MM.1S (cell line): ENCODE data around the gene PDE1A.

Experiments
- DNase-seq: peaks from one replicate; pipeline ENCODE4 v3.0.0-alpha.2; 2015
- H2AFZ ChIP-seq: fragments of 300-600 bp; sonication (generic); 2 replicates; pipeline ENCODE4 v1.6.0; 2016; ENCODE audit warnings: antibody characterized with exemption, low read length
- H3F3A ChIP-seq: fragments of 300-600 bp; sonication (generic); 2 replicates; pipeline ENCODE4 v1.6.1; 2016; ENCODE audit warnings: mild to moderate bottlenecking, antibody characterized with exemption, low read length, moderate library complexity, mixed read lengths; ENCODE audit not compliant: insufficient read depth
- H3K27ac ChIP-seq: fragments of 300-600 bp; sonication (generic); 2 replicates; pipeline ENCODE4 v1.5.1; 2016; ENCODE audit warnings: mild to moderate bottlenecking, low read length
- H3K27me3 ChIP-seq: fragments of 300-600 bp; sonication (generic); replicated peaks from 2 replicates; pipeline ENCODE4 v1.6.0; 2016; ENCODE audit warnings: low read length; ENCODE audit not compliant: insufficient read depth
- H3K36me3 ChIP-seq: fragments of 300-600 bp; sonication (generic); replicated peaks from 2 replicates; pipeline ENCODE4 v1.6.1; 2016; ENCODE audit warnings: mild to moderate bottlenecking, low read length, mixed read lengths; ENCODE audit not compliant: insufficient read depth
- H3K4me1 ChIP-seq: fragments of 300-600 bp; sonication (generic); 2 replicates; pipeline ENCODE4 v1.6.1; 2016; ENCODE audit warnings: low read length, mixed read lengths
- H3K4me2 ChIP-seq: fragments of 300-600 bp; sonication (generic); 2 replicates; pipeline ENCODE4 v1.6.0; 2016; ENCODE audit warnings: low read depth, low read length
- H3K4me3 ChIP-seq: fragments of 300-600 bp; sonication (generic); 2 replicates; pipeline ENCODE4 v1.5.1; 2016; ENCODE audit warnings: low read length, mixed read lengths
- H3K79me2 ChIP-seq: fragments of 300-600 bp; sonication (generic); 2 replicates; pipeline ENCODE4 v1.6.1; 2016; ENCODE audit warnings: mixed run types, low read length, mixed read lengths
- H3K9ac ChIP-seq: fragments of 300-600 bp; sonication (generic); 2 replicates; pipeline ENCODE4 v1.6.1; 2016; ENCODE audit warnings: low read length, mixed read lengths
- H3K9me2 ChIP-seq: fragments of 300-600 bp; sonication (generic); replicated peaks from 2 replicates; pipeline ENCODE4 v1.6.1; 2016; ENCODE audit warnings: mild to moderate bottlenecking, low read length, mixed read lengths; ENCODE audit not compliant: insufficient read depth
- H3K9me3 ChIP-seq: fragments of 300-600 bp; sonication (generic); replicated peaks from 2 replicates; pipeline ENCODE4 v1.6.1; 2016; ENCODE audit warnings: mild to moderate bottlenecking, low read length, mixed read lengths; ENCODE audit not compliant: insufficient read depth
- H4K20me1 ChIP-seq: fragments of 300-600 bp; sonication (generic); 2 replicates; pipeline ENCODE4 v1.6.1; 2016; ENCODE audit warnings: mild to moderate bottlenecking, low read length, moderate library complexity, mixed read lengths; ENCODE audit not compliant: insufficient read depth
- EZH2 ChIP-seq: fragments of 300-600 bp; sonication (generic); optimal IDR thresholded peaks from 2 replicates; pipeline ENCODE3; 2017; ENCODE audit warnings: low read depth, mild to moderate bottlenecking, antibody characterized with exemption, low read length, mixed read lengths
- EZH2phosphoT487 ChIP-seq: fragments of 300-600 bp; sonication (generic); IDR thresholded peaks from 2 replicates; pipeline ENCODE4 v1.6.1; 2018; ENCODE audit warnings: antibody characterized with exemption, low read length
- TF ChIP-seq, protein P1 (sequence below): fragments of 300-600 bp; sonication (generic); IDR thresholded peaks from 2 replicates; pipeline ENCODE4 v1.5.1; 2016; ENCODE audit warnings: antibody characterized with exemption, low read length, mixed read lengths

PDE1A gene

DNA sequence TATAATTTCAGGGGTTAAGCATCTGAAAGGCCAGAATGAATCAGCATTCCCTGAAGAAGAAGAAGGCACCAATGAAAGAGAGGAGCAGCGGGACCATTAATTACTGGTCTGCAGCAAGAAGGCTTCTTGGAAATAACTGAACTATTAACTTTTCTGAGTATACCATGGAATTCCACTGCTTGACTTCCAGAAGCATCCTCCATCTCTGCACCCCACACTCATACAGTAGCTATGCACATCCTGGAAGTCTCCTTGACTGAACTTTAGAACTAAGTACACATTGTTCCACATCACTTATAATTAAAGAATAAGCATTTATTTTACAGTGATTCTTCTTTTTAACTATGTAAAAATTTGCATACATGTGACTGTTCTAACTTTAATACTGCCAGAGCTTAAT lies 309.6 kb downstream of the PDE1A start:
- Histone ChIP-seq H3K27ac (no peak overlapping the region), H3F3A (no peaks in the 10 kb centered on the region), H3K4me3 (no peak overlapping the region), H3K79me2 (no peaks in the 10 kb centered on the region), H3K4me2 (no peak overlapping the region), H2AFZ (no peak overlapping the region), H3K4me1 (no peaks in the 10 kb centered on the region), H3K9me3 (no peaks in the 10 kb centered on the region), H3K9ac (no peak overlapping the region), H3K27me3 (no peaks in the 10 kb centered on the region), H3K36me3 (no peaks in the 10 kb centered on the region), H3K9me2 (no peaks in the 10 kb centered on the region), H4K20me1 (no peaks in the 10 kb centered on the region)
- TF ChIP-seq EZH2 (no peak), EZH2phosphoT487 (no peak)
- no peak for DNase-seq

DNA sequence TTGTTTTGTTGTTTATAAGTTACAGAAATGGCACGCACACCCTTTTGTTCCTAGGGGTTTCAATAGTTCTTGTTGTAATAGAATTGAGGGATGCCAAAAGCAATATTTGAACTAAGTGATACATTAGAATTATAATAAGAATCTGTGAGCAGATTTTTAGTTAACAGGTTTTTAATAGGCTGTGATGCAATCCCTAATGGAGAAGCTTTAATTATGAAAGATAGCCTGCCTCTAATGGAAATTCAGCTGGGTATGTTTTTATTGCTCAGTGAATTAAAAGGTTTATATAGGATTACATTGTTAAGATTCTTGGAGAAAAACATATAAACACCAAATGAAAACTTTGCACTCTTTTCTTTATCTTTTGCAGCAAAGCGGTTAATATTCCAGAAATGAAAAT lies 310.1 kb downstream of the PDE1A start:
- Histone ChIP-seq H3K4me2 (no peak overlapping the region), H3F3A (no peaks in the 10 kb centered on the region), H3K27me3 (no peaks in the 10 kb centered on the region), H3K27ac (no peak overlapping the region), H3K4me3 (no peak overlapping the region), H2AFZ (no peak overlapping the region), H3K36me3 (no peaks in the 10 kb centered on the region), H3K9ac (no peak overlapping the region), H3K9me3 (no peaks in the 10 kb centered on the region), H3K9me2 (no peaks in the 10 kb centered on the region), H3K79me2 (no peaks in the 10 kb centered on the region), H4K20me1 (no peaks in the 10 kb centered on the region), H3K4me1 (no peaks in the 10 kb centered on the region)
- TF ChIP-seq EZH2phosphoT487 (no peak), EZH2 (no peak)
- TF ChIP-seq, protein P1, sequence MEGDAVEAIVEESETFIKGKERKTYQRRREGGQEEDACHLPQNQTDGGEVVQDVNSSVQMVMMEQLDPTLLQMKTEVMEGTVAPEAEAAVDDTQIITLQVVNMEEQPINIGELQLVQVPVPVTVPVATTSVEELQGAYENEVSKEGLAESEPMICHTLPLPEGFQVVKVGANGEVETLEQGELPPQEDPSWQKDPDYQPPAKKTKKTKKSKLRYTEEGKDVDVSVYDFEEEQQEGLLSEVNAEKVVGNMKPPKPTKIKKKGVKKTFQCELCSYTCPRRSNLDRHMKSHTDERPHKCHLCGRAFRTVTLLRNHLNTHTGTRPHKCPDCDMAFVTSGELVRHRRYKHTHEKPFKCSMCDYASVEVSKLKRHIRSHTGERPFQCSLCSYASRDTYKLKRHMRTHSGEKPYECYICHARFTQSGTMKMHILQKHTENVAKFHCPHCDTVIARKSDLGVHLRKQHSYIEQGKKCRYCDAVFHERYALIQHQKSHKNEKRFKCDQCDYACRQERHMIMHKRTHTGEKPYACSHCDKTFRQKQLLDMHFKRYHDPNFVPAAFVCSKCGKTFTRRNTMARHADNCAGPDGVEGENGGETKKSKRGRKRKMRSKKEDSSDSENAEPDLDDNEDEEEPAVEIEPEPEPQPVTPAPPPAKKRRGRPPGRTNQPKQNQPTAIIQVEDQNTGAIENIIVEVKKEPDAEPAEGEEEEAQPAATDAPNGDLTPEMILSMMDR = no peak
- no peak for DNase-seq

DNA sequence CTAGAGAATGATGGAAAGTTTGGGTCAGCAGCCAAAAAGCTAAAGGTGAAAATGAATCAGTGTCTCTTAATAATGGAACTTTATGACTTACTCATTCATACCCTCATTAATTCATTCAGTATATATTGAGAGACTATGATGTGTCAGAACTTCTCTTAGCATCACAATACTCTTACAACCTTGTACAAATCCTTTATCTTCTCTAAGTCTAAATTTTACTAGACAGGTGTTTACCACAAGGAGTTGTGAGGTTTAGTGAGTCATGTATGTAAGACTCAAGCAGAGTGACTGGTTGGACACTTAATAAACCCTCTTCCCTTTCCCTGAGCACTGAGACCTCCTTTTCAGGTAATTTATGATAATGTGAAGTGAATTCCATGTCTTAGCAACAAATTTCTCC lies 311.6 kb downstream of the PDE1A start:
- Histone ChIP-seq H3K9me2 (no peaks in the 10 kb centered on the region), H2AFZ (no peak overlapping the region), H4K20me1 (no peaks in the 10 kb centered on the region), H3F3A (no peaks in the 10 kb centered on the region), H3K27ac (no peak overlapping the region), H3K9me3 (no peaks in the 10 kb centered on the region), H3K4me2 (no peak overlapping the region), H3K79me2 (no peaks in the 10 kb centered on the region), H3K9ac (no peak overlapping the region), H3K27me3 (no peaks in the 10 kb centered on the region), H3K4me1 (no peaks in the 10 kb centered on the region), H3K36me3 (no peaks in the 10 kb centered on the region), H3K4me3 (no peak overlapping the region)
- TF ChIP-seq, protein P1 = no peak
- TF ChIP-seq EZH2phosphoT487 = no peak
- TF ChIP-seq EZH2 = no peak
- DNase-seq = no peak

DNA sequence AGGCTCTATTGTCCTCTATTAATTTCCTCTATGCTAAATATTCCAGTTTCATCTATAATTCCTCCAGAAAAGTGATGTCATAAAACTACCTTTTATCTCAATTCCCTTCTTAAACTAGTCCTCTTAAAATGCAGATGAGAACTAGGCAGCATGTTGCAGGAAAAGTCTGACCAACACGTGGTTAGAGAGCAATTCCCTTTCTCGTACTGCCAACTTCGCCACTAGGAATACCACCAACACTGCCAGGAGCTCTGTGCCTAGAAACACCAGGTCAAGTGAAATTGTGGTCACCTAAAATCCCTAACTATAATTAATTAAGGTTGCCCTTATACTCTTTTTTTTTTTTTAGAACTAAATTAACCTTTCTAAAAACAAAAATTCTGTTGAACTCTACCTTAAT lies 313.5 kb downstream of the PDE1A start:
- DNase-seq = no peak
- H3F3A ChIP-seq = no peaks in the 10 kb centered on the region
- H3K9me3 ChIP-seq = no peaks in the 10 kb centered on the region
- no peaks in the 10 kb centered on the region for H3K4me1 ChIP-seq
- TF ChIP-seq EZH2 = no peak
- TF ChIP-seq, protein P1 = no peak
- no peak for TF ChIP-seq EZH2phosphoT487
- no peak overlapping the region for H3K4me2 ChIP-seq
- no peaks in the 10 kb centered on the region for H4K20me1 ChIP-seq
- no peak overlapping the region for H3K27ac ChIP-seq
- no peak overlapping the region for H2AFZ ChIP-seq
- no peaks in the 10 kb centered on the region for H3K9me2 ChIP-seq
- H3K79me2 ChIP-seq = no peaks in the 10 kb centered on the region
- no peak overlapping the region for H3K9ac ChIP-seq
- no peaks in the 10 kb centered on the region for H3K36me3 ChIP-seq
- H3K27me3 ChIP-seq = no peaks in the 10 kb centered on the region
- no peak overlapping the region for H3K4me3 ChIP-seq
